OCI-LY7 (cell line): ENCODE measurements around the gene RHBDD3. TPM values are rescaled to one million over a fixed set of nuclear protein-coding genes. Genes with fewer than 3 reads are reported as not detected.

Experiments
- BruUV-seq: library from RNA; stranded (reverse); fragments of 400-500 nt; replicated peaks from 2 replicates; lab custom pipeline; 2021; lab: Mats Ljungman, UMichigan
- CTCF ChIA-PET: fragments of 300-600 bp; sonication (Branson Sonifier 250); formaldehyde crosslinking; loops from one replicate; lab custom pipeline; 2022; ENCODE audit warnings: antibody characterized with exemption; ENCODE audit not compliant: unreplicated experiment; lab: Charles Lee
- POLR2A ChIA-PET: fragments of 300-600 bp; sonication (Branson Sonifier 250); formaldehyde crosslinking; loops from one replicate; lab custom pipeline; 2022; ENCODE audit warnings: antibody characterized with exemption; lab: Charles Lee
- DNase-seq: peaks from one replicate; pipeline ENCODE4 v3.0.0-alpha.2; 2015; ENCODE audit warnings: low spot score
- H2AFZ ChIP-seq: fragments of 200-600 bp; sonication (generic), shearing (Covaris generic); 2 replicates; pipeline ENCODE4 v1.6.1; 2014; ENCODE audit warnings: mild to moderate bottlenecking, antibody characterized with exemption, low read length, moderate library complexity
- H3K27ac ChIP-seq: fragments of 200-600 bp; sonication (generic); 2 replicates; pipeline ENCODE4 v1.5.1; 2014; ENCODE audit warnings: mixed run types, low read depth, mild to moderate bottlenecking, moderate library complexity, low read length, inconsistent platforms; ENCODE audit not compliant: poor library complexity, severe bottlenecking
- H3K36me3 ChIP-seq: fragments of 200-600 bp; sonication (generic); 2 replicates; pipeline ENCODE4 v1.6.1; 2014; ENCODE audit warnings: mild to moderate bottlenecking, antibody characterized with exemption, low read length, moderate library complexity, mixed read lengths; ENCODE audit not compliant: insufficient read depth
- H3K4me1 ChIP-seq: fragments of 200-600 bp; sonication (generic); 2 replicates; pipeline ENCODE4 v1.5.1; 2014; ENCODE audit warnings: mild to moderate bottlenecking, low read length; ENCODE audit not compliant: insufficient read depth, poor library complexity, severe bottlenecking
- H3K4me2 ChIP-seq: fragments of 200-600 bp; sonication (generic); 2 replicates; pipeline ENCODE4 v1.6.1; 2014; ENCODE audit warnings: mild to moderate bottlenecking, low read length
- H3K4me3 ChIP-seq: fragments of 200-600 bp; sonication (generic); 2 replicates; pipeline ENCODE4 v1.5.1; 2014; ENCODE audit warnings: mild to moderate bottlenecking, low read depth, low read length; ENCODE audit not compliant: poor library complexity, severe bottlenecking
- H3K79me2 ChIP-seq: fragments of 200-600 bp; sonication (generic); 2 replicates; pipeline ENCODE4 v1.6.1; 2016; ENCODE audit warnings: low read depth, mild to moderate bottlenecking, low read length, moderate library complexity, mixed read lengths; ENCODE audit not compliant: insufficient read depth
- H3K9me2 ChIP-seq: fragments of 200-600 bp; sonication (generic); 2 replicates; pipeline ENCODE4 v1.6.1; 2016; ENCODE audit warnings: mild to moderate bottlenecking, low read length, mixed read lengths; ENCODE audit not compliant: insufficient read depth
- H3K9me3 ChIP-seq: fragments of 200-600 bp; sonication (generic); 2 replicates; pipeline ENCODE4 v1.6.1; 2014; ENCODE audit warnings: mild to moderate bottlenecking, mixed run types, low read length, mixed read lengths
- H4K20me1 ChIP-seq: fragments of 200-600 bp; sonication (generic); 2 replicates; pipeline ENCODE4 v1.6.1; 2014; ENCODE audit warnings: mild to moderate bottlenecking, antibody characterized with exemption, low read length, moderate library complexity, mixed read lengths; ENCODE audit not compliant: insufficient read depth
- CTCF ChIP-seq: fragments of 200-600 bp; sonication (generic); conservative IDR thresholded peaks from 2 replicates; pipeline ENCODE4 v1.5.1; 2014; ENCODE audit warnings: mild to moderate bottlenecking, antibody characterized with exemption, low read length, moderate library complexity, mixed read lengths
- EZH2phosphoT487 ChIP-seq: fragments of 200-600 bp; sonication (generic); IDR thresholded peaks from 2 replicates; pipeline ENCODE4 v1.6.1; 2018; ENCODE audit warnings: low read depth, borderline replicate concordance, mild to moderate bottlenecking, mixed run types, antibody characterized with exemption, low read length, moderate library complexity, mixed read lengths
- intact Hi-C: fragments of 100-400 bp; cut with micrococcal nuclease; formaldehyde crosslinking; loops from one replicate; pipeline ENCODE4 v1.10.0; 2022; ENCODE audit not compliant: unreplicated experiment
- total RNA-seq, 2 experiments: library from RNA; depleted of rRNA in 1 of 2; stranded (reverse); fragments of >200 nt in 1 of 2; shearing (Covaris generic) in 1 of 2; gene quantifications; 2 replicates each; pipeline ENCODE4 v1.2.3, GENCODE V29; 2014 to 2022

Gene RHBDD3
- total RNA-seq, 2 experiments from 2014 or later: 39.2 to 44.5 TPM

GRCh38 chr22:29260031-29260560, 7.7 kb downstream of the RHBDD3 start:
- Histone ChIP-seq H3K4me1 (no peaks in the 10 kb centered on the region), H4K20me1 (no peaks in the 10 kb centered on the region), H3K9me3 (no peaks in the 10 kb centered on the region), H3K79me2 (no peaks in the 10 kb centered on the region), H2AFZ (no peak overlapping the region), H3K4me3 (no peak overlapping the region), H3K9me2 (no peaks in the 10 kb centered on the region), H3K4me2 (no peak overlapping the region), H3K27ac (no peak overlapping the region), H3K36me3 (peaks cover 14% of the 10 kb centered on the region)
- CTCF ChIA-PET: no interaction called here
- no TSS peak for BruUV-seq
- intact Hi-C loops: loop anchor here (10.0 kb wide), 2 partner anchors 515 to 1165 kb away; partner anchors contain the start of genes CHEK2, HSCB and MTFP1
- TF ChIP-seq EZH2phosphoT487: no peak
- no peak for TF ChIP-seq CTCF
- POLR2A ChIA-PET: no interaction called here
- no peak for DNase-seq

- no peaks in the 10 kb centered on the region for H3K4me1 ChIP-seq
- TF ChIP-seq CTCF: no peak
- no peak for TF ChIP-seq EZH2phosphoT487
- peaks cover 10% of the 10 kb centered on the region for H3K36me3 ChIP-seq
- H3K9me3 ChIP-seq: no peaks in the 10 kb centered on the region
- POLR2A ChIA-PET: no interaction called here
- H4K20me1 ChIP-seq: no peaks in the 10 kb centered on the region
- no peak overlapping the region for H2AFZ ChIP-seq
- no peak overlapping the region for H3K27ac ChIP-seq
- H3K4me2 ChIP-seq: no peak overlapping the region
- DNase-seq: no peak
- no peak overlapping the region for H3K4me3 ChIP-seq
- CTCF ChIA-PET: no interaction called here
- H3K79me2 ChIP-seq: no peaks in the 10 kb centered on the region
- H3K9me2 ChIP-seq: no peaks in the 10 kb centered on the region
- no TSS peak for BruUV-seq
- intact Hi-C loops: no loop called here
These were observed 8.4 kb downstream of the RHBDD3 start for GRCh38 chr22:29259253-29259899.
